Neural progenitor cell (in vitro differentiated cells): ENCODE data around the gene BCL2L11. TPM values are rescaled to one million over a fixed set of nuclear protein-coding genes. Genes with fewer than 3 reads are reported as not detected.

Experiments used
- DNase-seq: peaks from one replicate; pipeline ENCODE4 v3.0.0-alpha.2; 2016; ENCODE audit warnings: low spot score
- H2AFZ ChIP-seq: fragments of 200-600 bp; sonication (generic); replicated peaks from 2 replicates; pipeline ENCODE4 v1.6.1; 2016; ENCODE audit warnings: antibody characterized with exemption
- H3F3A ChIP-seq: fragments of 200-600 bp; sonication (generic); 2 replicates; pipeline ENCODE4 v1.6.1; 2016; ENCODE audit warnings: antibody characterized with exemption, low read depth
- H3K27ac ChIP-seq: fragments of 200-600 bp; sonication (generic); 2 replicates; pipeline ENCODE4 v1.5.1; 2016; ENCODE audit warnings: mild to moderate bottlenecking
- H3K27me3 ChIP-seq: fragments of 200-600 bp; sonication (generic); 2 replicates; pipeline ENCODE4 v1.6.1; 2016; ENCODE audit warnings: mild to moderate bottlenecking, moderate library complexity
- H3K36me3 ChIP-seq: fragments of 200-600 bp; sonication (generic); 2 replicates; pipeline ENCODE4 v1.5.1; 2016
- H3K4me1 ChIP-seq: fragments of 200-600 bp; sonication (generic); 2 replicates; pipeline ENCODE4 v1.6.1; 2016; ENCODE audit warnings: mixed run types
- H3K4me2 ChIP-seq: fragments of 200-600 bp; sonication (generic); 2 replicates; pipeline ENCODE4 v1.6.1; 2016
- H3K4me3 ChIP-seq: fragments of 200-600 bp; sonication (generic); 2 replicates; pipeline ENCODE4 v1.5.1; 2016
- H3K79me2 ChIP-seq: fragments of 200-600 bp; sonication (generic); 2 replicates; pipeline ENCODE4 v1.6.1; 2016; ENCODE audit warnings: low read depth
- H3K9ac ChIP-seq: fragments of 200-600 bp; sonication (generic); 2 replicates; pipeline ENCODE4 v1.6.1; 2016
- H3K9me3 ChIP-seq: fragments of 200-600 bp; sonication (generic); 2 replicates; pipeline ENCODE4 v1.5.1; 2016; ENCODE audit warnings: low read depth
- H4K20me1 ChIP-seq: fragments of 200-600 bp; sonication (generic); 2 replicates; pipeline ENCODE4 v1.6.1; 2016; ENCODE audit warnings: low read depth
- H3K27ac Mint-ChIP-seq: 3 replicates; pipeline ENCODE4 v1.8.0; 2021; ENCODE audit warnings: mixed read lengths
- H3K27me3 Mint-ChIP-seq: 2 replicates; pipeline ENCODE4 v1.8.0; 2022; ENCODE audit warnings: low read depth, mild to moderate bottlenecking, inconsistent platforms, moderate library complexity, mixed read lengths; ENCODE audit not compliant: insufficient read depth
- H3K36me3 Mint-ChIP-seq: 3 replicates; pipeline ENCODE4 v1.8.0; 2021; ENCODE audit warnings: mixed read lengths
- H3K4me1 Mint-ChIP-seq: 3 replicates; pipeline ENCODE4 v1.8.0; 2021; ENCODE audit warnings: mixed read lengths
- H3K4me3 Mint-ChIP-seq: 3 replicates; pipeline ENCODE4 v1.8.0; 2021; ENCODE audit warnings: mild to moderate bottlenecking, moderate library complexity, mixed read lengths
- H3K9me3 Mint-ChIP-seq: 3 replicates; pipeline ENCODE4 v1.8.0; 2020; ENCODE audit warnings: mixed read lengths
- EZH2 ChIP-seq: fragments of 200-600 bp; sonication (generic); IDR thresholded peaks from 2 replicates; pipeline ENCODE4 v1.6.1; 2017; ENCODE audit warnings: antibody characterized with exemption, mild to moderate bottlenecking, moderate library complexity
- EZH2phosphoT487 ChIP-seq: fragments of 200-600 bp; sonication (generic); IDR thresholded peaks from 2 replicates; pipeline ENCODE4 v1.6.1; 2017; ENCODE audit warnings: antibody characterized with exemption
- total RNA-seq: library from RNA; depleted of rRNA; stranded (reverse); fragments of >200 nt; gene quantifications from 2 replicates; pipeline ENCODE4 v1.2.3, GENCODE V29; 2015; ENCODE audit warnings: low replicate concordance
- TF ChIP-seq, protein P1 (sequence below): fragments of 200-600 bp; sonication (generic); IDR thresholded peaks from 2 replicates; pipeline ENCODE4 v1.5.1; 2017; ENCODE audit warnings: antibody characterized with exemption, mild to moderate bottlenecking

BCL2L11 gene
- total RNA-seq, 1 donor from 2014 or later: 46.9 TPM

DNA sequence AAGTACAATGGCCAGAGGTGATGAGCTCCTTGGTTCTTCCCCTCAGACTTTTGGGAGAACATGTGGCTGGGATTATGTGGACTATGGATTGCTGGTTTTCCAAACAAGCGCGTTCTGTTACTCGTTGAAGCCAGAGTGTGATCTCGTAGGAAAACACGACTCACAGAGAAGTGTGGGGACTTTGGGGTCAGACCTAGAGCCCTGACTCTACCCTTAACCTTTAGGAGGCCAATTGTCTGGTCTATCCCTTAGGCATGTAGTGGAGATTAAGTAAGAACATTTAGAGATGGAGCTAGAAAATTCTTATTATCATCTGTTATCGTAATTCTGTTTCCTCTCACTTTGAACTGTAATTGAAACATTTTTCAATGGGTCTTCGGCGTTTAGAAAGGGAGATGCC lies 35.8 kb downstream of the BCL2L11 start:
- H3K9ac ChIP-seq: no peak overlapping the region
- peaks cover 49% of the 10 kb centered on the region for H3K36me3 Mint-ChIP-seq
- TF ChIP-seq, protein P1, sequence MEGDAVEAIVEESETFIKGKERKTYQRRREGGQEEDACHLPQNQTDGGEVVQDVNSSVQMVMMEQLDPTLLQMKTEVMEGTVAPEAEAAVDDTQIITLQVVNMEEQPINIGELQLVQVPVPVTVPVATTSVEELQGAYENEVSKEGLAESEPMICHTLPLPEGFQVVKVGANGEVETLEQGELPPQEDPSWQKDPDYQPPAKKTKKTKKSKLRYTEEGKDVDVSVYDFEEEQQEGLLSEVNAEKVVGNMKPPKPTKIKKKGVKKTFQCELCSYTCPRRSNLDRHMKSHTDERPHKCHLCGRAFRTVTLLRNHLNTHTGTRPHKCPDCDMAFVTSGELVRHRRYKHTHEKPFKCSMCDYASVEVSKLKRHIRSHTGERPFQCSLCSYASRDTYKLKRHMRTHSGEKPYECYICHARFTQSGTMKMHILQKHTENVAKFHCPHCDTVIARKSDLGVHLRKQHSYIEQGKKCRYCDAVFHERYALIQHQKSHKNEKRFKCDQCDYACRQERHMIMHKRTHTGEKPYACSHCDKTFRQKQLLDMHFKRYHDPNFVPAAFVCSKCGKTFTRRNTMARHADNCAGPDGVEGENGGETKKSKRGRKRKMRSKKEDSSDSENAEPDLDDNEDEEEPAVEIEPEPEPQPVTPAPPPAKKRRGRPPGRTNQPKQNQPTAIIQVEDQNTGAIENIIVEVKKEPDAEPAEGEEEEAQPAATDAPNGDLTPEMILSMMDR: no peak
- TF ChIP-seq EZH2: no peak
- no peak for TF ChIP-seq EZH2phosphoT487
- H3K27ac ChIP-seq: no peak overlapping the region
- H3K9me3 Mint-ChIP-seq: no peaks in the 10 kb centered on the region
- H3K4me3 ChIP-seq: no peak overlapping the region
- H3K4me1 ChIP-seq: peaks cover 5% of the 10 kb centered on the region
- H3K4me1 Mint-ChIP-seq: peaks cover 58% of the 10 kb centered on the region
- H3K27me3 Mint-ChIP-seq: peaks cover 3% of the 10 kb centered on the region
- no peak overlapping the region for H2AFZ ChIP-seq
- no peaks in the 10 kb centered on the region for H3K9me3 ChIP-seq
- peaks cover 88% of the 10 kb centered on the region for H3K79me2 ChIP-seq
- peaks cover 13% of the 10 kb centered on the region for H3K36me3 ChIP-seq
- no peak for DNase-seq
- no peak overlapping the region for H3K27ac Mint-ChIP-seq
- no peaks in the 10 kb centered on the region for H3K27me3 ChIP-seq
- H4K20me1 ChIP-seq: peaks cover 96% of the 10 kb centered on the region
- no peak overlapping the region for H3K4me3 Mint-ChIP-seq
- H3K4me2 ChIP-seq: no peak overlapping the region
- H3F3A ChIP-seq: peaks cover 3% of the 10 kb centered on the region

DNA sequence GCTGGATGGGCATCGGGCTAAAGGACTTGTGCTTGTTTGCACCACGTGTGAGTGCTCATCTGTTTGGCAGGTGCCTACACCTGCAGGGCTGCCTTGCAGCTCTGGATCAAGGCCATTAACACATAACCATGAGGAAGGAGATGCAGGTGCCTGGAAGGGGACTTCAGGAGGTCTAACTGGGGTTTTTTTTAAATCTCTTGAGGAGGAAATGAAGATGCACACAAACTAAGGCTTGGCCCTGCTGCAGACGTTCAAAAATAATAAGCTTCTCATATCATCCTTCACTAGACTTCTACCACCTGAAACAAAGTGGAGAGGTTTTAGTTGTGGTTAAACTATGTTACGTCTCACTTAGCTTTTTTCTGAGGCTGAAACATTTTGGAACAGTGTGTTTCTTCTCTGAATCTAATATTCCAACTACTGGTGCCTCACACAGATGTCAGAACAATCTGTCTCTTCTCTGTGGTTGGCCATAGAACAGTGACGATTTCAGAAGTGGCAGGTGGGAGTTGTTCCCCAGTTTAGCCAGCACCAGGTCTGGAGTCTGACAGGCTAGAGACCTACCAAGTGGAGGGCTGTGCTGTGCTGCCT lies 36.5 kb downstream of the BCL2L11 start:
- no peak overlapping the region for H3K4me3 Mint-ChIP-seq
- Histone ChIP-seq H2AFZ (no peak overlapping the region), H3K79me2 (peaks cover 88% of the 10 kb centered on the region), H3K4me1 (peaks cover 5% of the 10 kb centered on the region), H3K27ac (no peak overlapping the region), H4K20me1 (peaks cover 98% of the 10 kb centered on the region), H3K36me3 (peaks cover 7% of the 10 kb centered on the region), H3K4me3 (no peak overlapping the region), H3F3A (peaks cover 3% of the 10 kb centered on the region), H3K9me3 (no peaks in the 10 kb centered on the region), H3K4me2 (no peak overlapping the region), H3K9ac (no peak overlapping the region), H3K27me3 (no peaks in the 10 kb centered on the region)
- DNase-seq: no peak
- no peaks in the 10 kb centered on the region for H3K9me3 Mint-ChIP-seq
- TF ChIP-seq EZH2 (no peak), EZH2phosphoT487 (no peak)
- TF ChIP-seq, protein P1: no peak
- peaks cover 63% of the 10 kb centered on the region for H3K4me1 Mint-ChIP-seq
- peaks cover 3% of the 10 kb centered on the region for H3K27me3 Mint-ChIP-seq
- H3K27ac Mint-ChIP-seq: no peak overlapping the region
- H3K36me3 Mint-ChIP-seq: peaks cover 47% of the 10 kb centered on the region

DNA sequence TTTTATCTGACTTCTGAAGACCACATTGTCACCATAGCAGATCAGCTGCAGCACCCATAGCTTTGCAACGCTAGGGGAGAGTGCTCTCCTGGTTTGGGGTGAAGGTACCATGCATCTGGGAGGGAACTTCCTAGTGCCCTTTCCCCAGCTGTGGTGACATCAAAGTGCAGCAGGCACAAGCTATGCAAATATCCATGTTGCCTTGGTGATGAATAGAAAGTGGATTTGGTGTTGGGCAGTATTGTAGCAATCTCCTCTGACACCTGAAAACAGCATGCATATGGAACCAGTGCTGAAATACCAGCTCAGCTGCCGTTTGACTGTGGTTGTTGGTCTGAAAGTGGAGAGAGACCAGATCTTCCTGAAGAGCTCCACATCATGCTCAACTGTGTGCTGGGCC lies 37.1 kb downstream of the BCL2L11 start:
- DNase-seq: no peak
- Mint-ChIP-seq H3K27me3 (peaks cover 3% of the 10 kb centered on the region), H3K9me3 (no peaks in the 10 kb centered on the region), H3K27ac (no peak overlapping the region), H3K36me3 (peaks cover 42% of the 10 kb centered on the region), H3K4me3 (no peak overlapping the region), H3K4me1 (peaks cover 69% of the 10 kb centered on the region)
- Histone ChIP-seq H3K4me2 (no peak overlapping the region), H3K79me2 (peaks cover 88% of the 10 kb centered on the region), H3K9me3 (no peaks in the 10 kb centered on the region), H3K36me3 (peaks cover 7% of the 10 kb centered on the region), H2AFZ (no peak overlapping the region), H3K27ac (no peak overlapping the region), H4K20me1 (peaks cover 98% of the 10 kb centered on the region), H3F3A (no peaks in the 10 kb centered on the region), H3K27me3 (no peaks in the 10 kb centered on the region), H3K9ac (no peak overlapping the region), H3K4me3 (no peak overlapping the region), H3K4me1 (peaks cover 5% of the 10 kb centered on the region)
- TF ChIP-seq, protein P1: no peak
- TF ChIP-seq EZH2: no peak
- no peak for TF ChIP-seq EZH2phosphoT487
